ENCODE measurements around the gene ERCC6L.

- TF ChIP-seq GATA2 (IDR thresholded peaks at IDR 0.05; ENCODE audit: low read depth, low read length) (no peak), GATA3 (IDR thresholded peaks at IDR 0.05; ENCODE audit: low read depth, low read length) (no peak)
Observed at GRCh38 chrX:72280321-72280845, 41.6 kb upstream of the ERCC6L start.
